ENCODE measurements around the gene ISM1.

DNA sequence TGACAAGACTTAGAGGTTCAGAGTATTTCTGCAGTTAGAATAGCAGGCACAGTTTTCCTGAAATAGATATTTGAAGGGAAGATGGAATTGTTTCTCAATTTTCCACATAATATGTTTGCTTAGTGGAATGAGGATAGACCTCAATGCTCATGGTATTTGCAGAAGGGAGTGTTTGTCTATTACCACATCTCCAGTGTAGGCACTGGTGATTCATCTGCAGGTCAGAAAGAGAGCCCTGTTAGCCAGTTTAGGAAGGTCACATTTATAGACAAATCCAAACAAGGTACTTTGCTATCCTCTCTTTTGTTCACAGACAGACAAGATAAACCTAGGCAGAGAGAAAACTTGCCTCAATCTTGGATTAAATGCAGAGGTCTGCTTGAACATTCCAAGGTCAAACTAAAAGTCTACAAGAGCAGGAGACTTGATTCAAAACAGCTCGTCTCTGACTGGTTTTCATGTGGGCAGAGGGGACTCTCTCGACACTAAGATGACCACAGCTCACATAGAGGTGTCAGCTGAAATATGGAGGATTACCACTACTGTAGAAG is 22.8 kb downstream of the ISM1 start:
- TF ChIP-seq POLR2A (IDR thresholded peaks at IDR 0.05): no peak
- TF ChIP-seq CTCF (IDR thresholded peaks at IDR 0.05): no peak
- TF ChIP-seq POLR2AphosphoS5 (IDR thresholded peaks at IDR 0.05): no peak

Data from transverse colon (tissue), 4 donors.